WTC11 (cell line): ENCODE data around the gene RIMBP2. TPM values are rescaled to one million over a fixed set of nuclear protein-coding genes. Genes with fewer than 3 reads are reported as not detected.

Source experiments
- ATAC-seq: fragments of 200-7000 bp; cut with Tn5 transposase; 2 replicates; pipeline ENCODE4 v1.10.0; 2021; ENCODE audit warnings: mild to moderate bottlenecking, moderate library complexity
- CTCF ChIA-PET: fragments of 300-600 bp; sonication (Branson Sonifier 250); formaldehyde crosslinking; loops from one replicate; lab custom pipeline; 2021; ENCODE audit warnings: antibody characterized with exemption; lab: Charles Lee
- POLR2A ChIA-PET: fragments of 350-600 bp; sonication (Branson Sonifier 250); formaldehyde crosslinking; loops from one replicate; lab custom pipeline; 2021; ENCODE audit warnings: antibody characterized with exemption; lab: Charles Lee
- DNase-seq: peaks from one replicate; pipeline ENCODE4 v3.0.0; 2021; ENCODE audit warnings: low spot score
- H3K27ac Mint-ChIP-seq: 2 replicates; pipeline ENCODE4 v1.8.0; 2021; ENCODE audit warnings: mixed read lengths
- H3K27me3 Mint-ChIP-seq: 2 replicates; pipeline ENCODE4 v1.8.0; 2021; ENCODE audit warnings: low read depth, mild to moderate bottlenecking, moderate library complexity, mixed read lengths
- H3K36me3 Mint-ChIP-seq: 2 replicates; pipeline ENCODE4 v1.8.0; 2021; ENCODE audit warnings: mixed read lengths
- H3K4me1 Mint-ChIP-seq: 2 replicates; pipeline ENCODE4 v1.8.0; 2022; ENCODE audit warnings: mixed read lengths
- H3K4me3 Mint-ChIP-seq: 2 replicates; pipeline ENCODE4 v1.8.0; 2021; ENCODE audit warnings: mild to moderate bottlenecking, moderate library complexity, mixed read lengths
- H3K9me3 Mint-ChIP-seq: 2 replicates; pipeline ENCODE4 v1.8.0; 2021; ENCODE audit warnings: mixed read lengths
- AFF4 ChIP-seq: sonication (generic); formaldehyde crosslinking; IDR thresholded peaks from 2 replicates; pipeline ENCODE4 v1.8.1; 2023; ENCODE audit warnings: mild to moderate bottlenecking, missing genetic modification reagents, borderline replicate concordance
- AR ChIP-seq: fragments of 250-450 bp; sonication (Bioruptor Pico); IDR thresholded peaks from 2 replicates; pipeline ENCODE4 v1.9.0; 2021; ENCODE audit warnings: mild to moderate bottlenecking
- ARID4B ChIP-seq: sonication (generic); formaldehyde crosslinking; IDR thresholded peaks from 2 replicates; pipeline ENCODE4 v1.8.0; 2023; ENCODE audit warnings: missing genetic modification reagents, mild to moderate bottlenecking, borderline replicate concordance
- CTCF ChIP-seq: fragments of 200-600 bp; IDR thresholded peaks from 2 replicates; pipeline ENCODE4 v1.8.0; 2022; ENCODE audit warnings: antibody characterized with exemption
- GRHL2 ChIP-seq: fragments of 250-450 bp; sonication (Bioruptor Pico); IDR thresholded peaks from 2 replicates; pipeline ENCODE4 v1.8.0; 2022; ENCODE audit warnings: mild to moderate bottlenecking, moderate library complexity; ENCODE audit not compliant: insufficient replicate concordance, severe bottlenecking
- JAZF1 ChIP-seq: fragments of 250-450 bp; sonication (Bioruptor Pico); IDR thresholded peaks from 2 replicates; pipeline ENCODE4 v1.9.0; 2021; ENCODE audit warnings: moderate library complexity, mild to moderate bottlenecking, inconsistent platforms
- KAT7 ChIP-seq: sonication (generic); formaldehyde crosslinking; IDR thresholded peaks from 2 replicates; pipeline ENCODE4 v1.8.1; 2023; ENCODE audit warnings: missing genetic modification reagents, mild to moderate bottlenecking, borderline replicate concordance
- NR1H2 ChIP-seq: sonication (generic); formaldehyde crosslinking; IDR thresholded peaks from 2 replicates; pipeline ENCODE4 v1.9.0; 2021; ENCODE audit warnings: mild to moderate bottlenecking, moderate library complexity, missing genetic modification reagents
- PRDM15 ChIP-seq: sonication (generic); formaldehyde crosslinking; IDR thresholded peaks from 2 replicates; pipeline ENCODE4 v1.8.0; 2022; ENCODE audit warnings: missing genetic modification reagents
- USF2 ChIP-seq: sonication (generic); formaldehyde crosslinking; IDR thresholded peaks from 2 replicates; pipeline ENCODE4 v1.8.1; 2023; ENCODE audit warnings: mild to moderate bottlenecking, missing genetic modification reagents, moderate library complexity
- ZNF121 ChIP-seq: sonication (generic); formaldehyde crosslinking; IDR thresholded peaks from 2 replicates; pipeline ENCODE4 v1.8.0; 2023; ENCODE audit warnings: missing genetic modification reagents
- total RNA-seq: library from RNA; stranded (reverse); gene quantifications from 3 replicates; pipeline ENCODE4 v1.2.3, GENCODE V29; 2021

RIMBP2 gene
- total RNA-seq, 1 experiment from 2014 or later, result 2.6 TPM

- TF ChIP-seq CTCF, result no peak
- TF ChIP-seq AR (CRISPR knock-in tag), result no peak
- TF ChIP-seq AFF4 (CRISPR knock-in tag), result no peak
- TF ChIP-seq PRDM15 (CRISPR knock-in tag), result no peak
- no peak for TF ChIP-seq KAT7 (CRISPR knock-in tag)
- TF ChIP-seq, all 79 proteins: peak for 0
These were observed 314.4 kb downstream of the RIMBP2 start (continued) for GRCh38 chr12:130401703-130402102.

- POLR2A ChIA-PET, result no interaction called here
These were observed 317.8 kb downstream of the RIMBP2 start for GRCh38 chr12:130398100-130398848.

More at GRCh38 chr12:130398100-130398848, 317.8 kb downstream of the RIMBP2 start:
- no peak for DNase-seq
- peaks cover 13% of the 10 kb centered on the region for H3K36me3 Mint-ChIP-seq
- CTCF ChIA-PET, result interaction anchor here (0.7 kb wide), 1 partner anchor 314 kb away, joined by 3 read pairs; no protein-coding TSS in a partner anchor
- no peak for TF ChIP-seq GRHL2 (CRISPR knock-in tag)
- no peak for TF ChIP-seq NR1H2 (CRISPR knock-in tag)
- TF ChIP-seq ARID4B, result no peak
- no peak for TF ChIP-seq ZNF121
- no peak for TF ChIP-seq JAZF1 (CRISPR knock-in tag)
- TF ChIP-seq USF2, result no peak
- TF ChIP-seq PRDM15 (CRISPR knock-in tag), result no peak
- TF ChIP-seq, all 79 proteins: peak for 0
- no peaks in the 10 kb centered on the region for H3K27me3 Mint-ChIP-seq
- H3K9me3 Mint-ChIP-seq, result peaks cover 54% of the 10 kb centered on the region
- no peak overlapping the region for H3K4me3 Mint-ChIP-seq
- ATAC-seq, result no peak
- H3K4me1 Mint-ChIP-seq, result peaks cover 11% of the 10 kb centered on the region
- H3K27ac Mint-ChIP-seq, result no peak overlapping the region
